K562 treated with DMSO at 1 percent for 4 hours (cell line): ENCODE data around the gene ZDHHC8. TPM values are rescaled to one million over a fixed set of nuclear protein-coding genes. Genes with fewer than 3 reads are reported as not detected.

Source experiments
- total RNA-seq: library from RNA; unstranded; fragments of 300-600 nt; gene quantifications from 2 replicates; pipeline ENCODE4 v1.2.3, GENCODE V29; 2022; ENCODE audit not compliant: insufficient read depth

The ZDHHC8 gene, protein sequence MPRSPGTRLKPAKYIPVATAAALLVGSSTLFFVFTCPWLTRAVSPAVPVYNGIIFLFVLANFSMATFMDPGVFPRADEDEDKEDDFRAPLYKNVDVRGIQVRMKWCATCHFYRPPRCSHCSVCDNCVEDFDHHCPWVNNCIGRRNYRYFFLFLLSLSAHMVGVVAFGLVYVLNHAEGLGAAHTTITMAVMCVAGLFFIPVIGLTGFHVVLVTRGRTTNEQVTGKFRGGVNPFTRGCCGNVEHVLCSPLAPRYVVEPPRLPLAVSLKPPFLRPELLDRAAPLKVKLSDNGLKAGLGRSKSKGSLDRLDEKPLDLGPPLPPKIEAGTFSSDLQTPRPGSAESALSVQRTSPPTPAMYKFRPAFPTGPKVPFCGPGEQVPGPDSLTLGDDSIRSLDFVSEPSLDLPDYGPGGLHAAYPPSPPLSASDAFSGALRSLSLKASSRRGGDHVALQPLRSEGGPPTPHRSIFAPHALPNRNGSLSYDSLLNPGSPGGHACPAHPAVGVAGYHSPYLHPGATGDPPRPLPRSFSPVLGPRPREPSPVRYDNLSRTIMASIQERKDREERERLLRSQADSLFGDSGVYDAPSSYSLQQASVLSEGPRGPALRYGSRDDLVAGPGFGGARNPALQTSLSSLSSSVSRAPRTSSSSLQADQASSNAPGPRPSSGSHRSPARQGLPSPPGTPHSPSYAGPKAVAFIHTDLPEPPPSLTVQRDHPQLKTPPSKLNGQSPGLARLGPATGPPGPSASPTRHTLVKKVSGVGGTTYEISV
- 20.4 and 33.5 TPM in 2 replicates for total RNA-seq

DNA sequence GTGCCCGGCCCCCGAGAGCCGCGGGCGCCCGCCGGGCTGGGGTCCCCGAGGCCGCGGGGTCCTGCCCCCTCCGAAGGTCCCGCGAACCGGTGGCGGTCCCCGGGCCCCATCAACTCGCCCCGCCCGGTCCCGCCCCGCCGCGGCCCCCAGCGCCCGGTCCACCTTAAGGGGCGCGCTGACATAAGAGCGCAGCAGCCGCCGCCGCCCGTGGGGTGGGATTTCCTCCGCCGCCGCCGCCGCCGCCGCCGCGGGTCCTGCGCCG, at the start of gene ZDHHC8:
Gene ZDHHC8 (plus strand): TSS at position 208 of the 262 bp plus-strand sequence. CDS start 144 bp downstream, outside the sequence.

DNA sequence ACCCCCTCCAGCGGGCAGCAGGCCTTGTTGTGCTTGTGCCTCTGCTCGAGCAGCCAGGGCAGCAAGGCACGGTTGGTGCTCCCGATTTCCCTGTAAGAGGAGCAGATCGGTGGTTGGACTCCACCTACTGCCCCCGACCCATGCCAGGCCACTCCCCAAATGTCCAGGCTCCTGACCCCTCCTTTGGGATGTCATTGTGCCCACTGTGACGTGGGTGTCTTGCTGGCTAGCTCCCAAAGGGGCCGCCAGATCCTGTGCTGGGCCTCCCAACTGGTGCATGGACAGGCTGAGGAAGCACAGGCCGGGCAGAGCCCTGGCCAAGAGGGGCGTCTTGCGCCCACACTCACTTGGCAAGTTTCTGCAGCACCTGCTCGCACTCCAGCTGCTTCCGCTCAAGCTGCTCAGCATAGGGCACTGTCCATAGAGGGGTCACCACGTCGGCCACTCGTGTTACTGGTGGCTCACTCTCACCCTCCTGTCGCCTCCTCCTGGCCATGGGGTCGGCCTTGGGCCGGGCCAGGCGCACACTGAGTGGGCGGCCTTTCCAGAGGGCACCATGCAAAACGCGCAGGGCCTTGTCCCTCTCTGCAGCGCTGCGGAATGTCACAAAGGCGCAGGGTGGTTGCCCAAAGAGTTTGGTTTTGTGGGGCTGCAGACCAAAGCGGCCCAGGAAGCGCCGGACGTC, 15.8 kb upstream of the ZDHHC8 start, which contains the start of gene RANBP1:
Gene RANBP1 (plus strand): TSS at position 414 of the 685 bp plus-strand sequence. CDS start 81 bp downstream, at position 495.

DNA sequence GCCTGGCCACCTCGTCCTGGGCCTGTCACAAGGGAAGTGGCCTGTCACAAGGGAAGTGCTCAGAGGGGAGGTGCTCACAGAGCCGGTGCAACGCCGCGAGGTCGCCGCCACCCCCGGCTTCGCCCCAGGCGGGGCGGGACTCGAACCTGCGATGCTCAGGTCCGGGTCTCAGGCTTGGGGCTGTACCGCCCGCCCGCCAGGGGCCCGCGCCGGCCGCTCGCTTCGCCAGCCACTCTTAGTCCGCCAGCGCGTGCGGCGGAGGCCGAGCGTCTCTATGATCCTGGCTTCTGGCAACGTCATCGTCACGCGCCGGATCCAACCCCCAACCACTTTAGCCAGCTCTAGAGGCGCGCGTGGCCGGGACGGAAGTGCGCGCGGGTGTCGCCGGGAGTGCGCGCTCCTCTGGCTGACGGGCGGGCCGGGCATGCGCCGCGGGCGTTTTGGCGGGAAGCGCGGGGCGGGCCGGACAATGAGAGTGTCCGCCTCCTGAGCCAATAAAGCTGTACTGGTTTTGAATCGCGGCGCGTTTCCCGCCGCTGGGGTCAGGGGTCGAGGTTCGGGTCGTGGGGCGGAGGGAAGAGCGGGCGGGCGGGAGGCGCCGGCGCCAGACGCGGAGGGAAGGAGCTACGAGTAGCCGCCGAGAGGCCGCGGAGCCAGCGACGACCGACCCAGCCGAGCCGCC, 14.5 kb upstream of the ZDHHC8 start, which contains the start of gene TRMT2A:
Gene TRMT2A (minus strand): TSS at position 276 of the 682 bp plus-strand sequence. CDS start 320 bp downstream, outside the sequence.

DNA sequence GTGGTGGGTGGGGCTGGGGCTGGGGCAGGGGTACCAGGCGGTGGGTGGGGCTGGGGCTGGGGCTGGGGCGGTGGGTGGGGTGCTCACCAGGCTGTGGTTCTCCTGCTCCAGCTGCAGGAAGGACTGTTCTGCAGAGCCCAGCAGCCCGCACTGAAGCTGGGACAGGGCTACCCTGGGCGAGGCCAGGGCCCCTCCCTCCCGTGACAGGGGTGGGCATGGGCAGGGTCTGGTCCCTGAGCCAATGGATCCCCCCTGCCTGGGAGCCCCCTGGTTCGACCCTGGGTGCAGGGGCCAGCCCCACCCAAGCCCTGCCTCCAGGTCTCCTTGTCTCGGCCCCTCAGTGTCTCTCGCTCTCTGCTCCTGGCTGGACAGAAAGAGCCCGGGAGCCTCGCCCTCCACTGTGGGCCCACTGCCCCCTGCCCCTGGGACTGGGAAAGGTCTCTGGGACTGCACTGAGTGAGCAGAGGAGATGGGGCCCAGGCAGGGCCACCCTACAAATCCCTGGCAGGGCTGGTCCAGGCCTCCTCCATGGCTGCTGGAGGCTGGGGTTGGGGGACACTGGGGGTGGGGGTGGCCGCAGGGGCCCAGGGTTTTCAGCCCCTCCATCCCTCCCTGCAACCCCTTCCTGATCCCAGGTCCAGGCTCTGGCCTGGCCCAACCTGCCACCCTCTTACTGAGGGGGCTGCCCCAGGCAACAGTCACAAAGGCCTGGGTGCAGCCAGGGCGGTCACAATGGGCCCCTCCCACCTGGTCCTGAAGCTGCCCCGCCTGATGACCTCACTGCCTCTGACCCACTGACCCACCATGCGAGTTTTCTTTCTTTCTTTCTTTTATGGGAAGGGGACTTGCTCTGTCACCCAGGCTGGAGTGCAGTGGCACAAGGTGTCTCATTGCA, 19.0 kb downstream of the ZDHHC8 start, which contains the start of gene CCDC188:
Gene CCDC188 (minus strand): TSS at position 675 of the 895 bp plus-strand sequence. CDS start 69 bp downstream, at position 606.

Other genes starting within 250 kb of the ZDHHC8 start
- 831 and 834 TPM in 2 replicates for gene COMT, start 190.0 kb upstream of the ZDHHC8 start, total RNA-seq
- 97.7 and 112 TPM in 2 replicates for gene TXNRD2, start 190.0 kb upstream of the ZDHHC8 start, total RNA-seq
- 44.8 and 45.2 TPM in 2 replicates for gene ARVCF, start 115.0 kb upstream of the ZDHHC8 start, total RNA-seq
- 72.3 and 75.4 TPM in 2 replicates for gene TANGO2, start 110.7 kb upstream of the ZDHHC8 start, total RNA-seq
- gene DGCR8, start 51.6 kb upstream of the ZDHHC8 start, total RNA-seq: 35.6 and 46.6 TPM in 2 replicates
- gene RANBP1, start 15.7 kb upstream of the ZDHHC8 start, total RNA-seq: 836 and 933 TPM in 2 replicates
- 114 and 118 TPM in 2 replicates for gene TRMT2A, start 14.6 kb upstream of the ZDHHC8 start, total RNA-seq
- gene CCDC188, start 19.3 kb downstream of the ZDHHC8 start, total RNA-seq: not detected in 2 replicates
- 9.8 and 10.7 TPM in 2 replicates for gene RTN4R, start 136.5 kb downstream of the ZDHHC8 start, total RNA-seq
- 200 and 270 TPM in 2 replicates for gene DGCR6L, start 188.3 kb downstream of the ZDHHC8 start, total RNA-seq